Glomerular visceral epithelial cell (primary cell): ENCODE data around the gene LAYN.
A peak's percentile ranks its signal among the peaks of the same experiment; 100 is the strongest.

Experiments
- DNase-seq: peaks from one replicate; pipeline ENCODE4 v3.0.0-alpha.2; 2016; ENCODE audit errors: extremely low spot score

LAYN gene

DNA sequence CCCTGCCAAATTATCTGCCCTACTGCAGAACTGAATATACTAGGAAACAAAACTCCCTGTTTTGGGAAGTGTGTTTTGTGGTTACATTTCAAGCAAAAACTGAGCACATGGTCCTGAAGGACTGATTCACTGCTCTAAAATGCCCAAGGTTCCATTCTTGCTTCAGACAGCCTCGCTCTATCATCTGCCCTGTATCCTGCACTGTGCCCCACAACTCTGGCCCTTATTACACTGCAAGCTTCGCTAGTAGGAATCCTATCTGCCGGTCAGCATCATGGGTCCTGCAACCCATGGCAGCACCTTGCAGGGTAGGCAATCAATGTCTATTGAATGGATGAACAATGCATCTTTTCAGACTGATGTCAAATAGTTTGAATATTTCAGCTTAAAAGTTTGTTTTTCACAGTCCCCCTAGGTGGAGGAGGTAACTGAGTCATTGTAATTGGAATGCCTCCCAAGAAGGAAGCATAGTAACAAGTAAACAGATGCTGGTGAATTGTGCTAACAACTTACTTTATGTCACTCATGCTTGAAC is 21.3 kb downstream of the LAYN start:
- DNase-seq = peak; percentile 39

DNA sequence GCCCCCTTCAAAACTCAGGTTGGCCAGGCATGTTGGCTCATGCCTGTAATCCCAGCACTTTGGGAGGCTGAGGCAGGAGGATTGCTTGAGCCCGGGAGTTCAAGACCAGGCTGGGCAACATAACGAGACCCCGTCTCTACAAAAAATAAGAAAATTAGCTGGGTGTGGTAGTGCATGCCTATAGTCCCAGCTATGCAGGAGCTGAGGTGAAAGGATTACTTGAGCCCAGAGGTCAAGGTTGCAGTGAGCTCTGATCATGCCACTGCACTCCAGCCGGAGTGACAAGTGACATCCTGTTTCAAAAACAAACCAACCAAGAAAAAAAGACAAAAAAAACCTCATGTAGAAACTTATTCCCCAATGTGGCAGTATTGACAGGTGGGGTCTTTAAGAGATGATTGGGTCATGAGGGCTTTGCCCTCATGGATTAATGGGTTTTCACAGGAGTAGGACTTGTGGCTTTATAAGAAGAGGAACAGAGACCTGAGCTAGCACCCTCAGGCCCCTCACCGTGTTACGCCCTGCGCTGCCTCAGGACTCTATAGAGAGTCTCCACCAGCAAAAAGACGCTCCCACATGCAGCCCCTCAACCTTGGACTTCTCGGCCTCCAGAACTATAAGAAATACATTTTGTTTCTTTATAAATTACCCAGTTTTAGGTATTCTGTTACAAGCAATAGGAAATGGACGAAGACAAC is 22.3 kb downstream of the LAYN start:
- no peak for DNase-seq

DNA sequence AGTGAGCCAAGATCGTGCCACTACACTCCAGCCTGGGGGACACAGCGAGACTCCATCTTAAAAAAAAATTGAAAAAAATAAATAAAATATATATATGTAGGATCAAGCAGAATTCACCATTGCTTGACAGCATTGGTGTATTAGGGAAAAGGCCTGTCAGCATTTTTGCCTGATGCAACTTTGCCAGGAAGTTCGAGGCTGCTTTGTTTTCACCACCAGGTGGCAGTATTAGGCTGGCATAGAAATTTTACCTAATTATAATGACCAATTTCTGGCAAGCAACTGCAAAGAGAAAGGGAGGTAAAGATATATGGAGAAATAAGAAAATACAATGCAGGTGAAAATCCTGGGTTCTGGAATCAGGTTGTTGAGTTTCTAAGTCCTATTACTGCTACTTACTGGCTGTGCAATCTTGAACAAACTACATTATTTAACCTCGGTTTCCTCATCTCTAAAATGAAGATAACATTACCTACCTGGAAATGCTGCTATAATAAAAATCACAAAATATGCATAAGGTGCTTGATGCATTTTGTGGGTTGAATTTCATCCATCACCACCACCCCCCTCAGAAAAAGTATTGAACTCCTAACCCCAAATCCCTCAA is 24.7 kb downstream of the LAYN start:
- DNase-seq = peak; percentile 68

- no peak for DNase-seq
Measured at GRCh38 chr11:111566324-111566723, 25.8 kb downstream of the LAYN start.

GRCh38 chr11:111569476-111569875 is 29.0 kb downstream of the LAYN start:
- no peak for DNase-seq

GRCh38 chr11:111570796-111571195 is 30.3 kb downstream of the LAYN start:
- DNase-seq = no peak

DNA sequence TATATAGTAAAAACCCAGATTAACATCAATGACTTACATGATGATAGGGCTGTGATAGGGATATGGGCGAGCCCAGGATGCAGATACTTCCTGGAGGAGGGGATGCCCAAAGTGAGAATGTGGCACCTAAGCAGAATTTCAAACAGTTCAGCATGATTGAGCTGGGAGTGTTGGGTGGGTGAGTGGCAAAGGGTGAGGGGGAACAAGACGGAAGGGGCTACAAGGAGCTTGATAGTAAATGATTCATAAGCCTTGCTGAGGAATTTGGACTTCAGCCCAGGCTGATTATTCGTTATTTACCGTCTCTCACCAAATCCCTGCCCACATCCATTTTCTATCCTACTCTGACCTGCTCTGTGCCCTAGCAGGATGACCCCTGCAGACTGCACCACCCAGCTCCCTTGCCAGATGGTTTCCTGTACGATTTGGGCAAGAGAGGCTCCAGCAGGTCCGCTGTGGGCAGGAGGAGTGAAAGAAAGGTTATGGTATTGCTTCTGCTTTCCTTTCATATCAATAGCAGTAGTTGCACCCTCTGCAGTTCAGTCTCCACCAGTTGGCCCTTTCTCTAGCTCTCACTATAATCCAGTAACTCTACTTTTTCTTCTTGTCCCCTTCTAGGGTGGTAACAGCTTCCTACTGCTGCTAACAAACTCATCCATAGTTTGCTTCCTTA is 31.4 kb downstream of the LAYN start:
- peak; percentile 15 for DNase-seq

- no peak for DNase-seq
Measured at GRCh38 chr11:111572581-111572980, 32.1 kb downstream of the LAYN start.

DNA sequence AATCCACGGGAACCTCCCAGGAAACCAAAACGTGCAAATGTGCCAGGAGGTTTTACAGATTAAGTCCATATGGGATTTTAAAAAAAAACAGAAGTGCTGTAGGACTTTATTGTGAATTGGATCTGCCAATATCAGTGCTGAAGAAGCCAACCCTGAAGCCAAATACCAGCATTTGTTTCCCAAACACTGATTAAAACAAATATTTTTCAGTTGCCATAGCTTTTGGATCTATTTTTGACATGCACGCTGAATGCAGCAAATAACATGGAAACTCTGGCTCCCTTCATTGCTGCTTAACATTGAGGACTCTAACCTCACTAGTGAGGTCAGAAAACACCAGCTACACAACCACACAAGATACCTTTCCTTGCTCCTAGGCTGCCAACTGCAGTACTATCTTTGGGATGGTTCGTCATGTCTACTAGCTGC is 33.3 kb downstream of the LAYN start:
- DNase-seq = no peak

GRCh38 chr11:111574373-111575225 is 34.1 kb downstream of the LAYN start:
- no peak for DNase-seq

DNA sequence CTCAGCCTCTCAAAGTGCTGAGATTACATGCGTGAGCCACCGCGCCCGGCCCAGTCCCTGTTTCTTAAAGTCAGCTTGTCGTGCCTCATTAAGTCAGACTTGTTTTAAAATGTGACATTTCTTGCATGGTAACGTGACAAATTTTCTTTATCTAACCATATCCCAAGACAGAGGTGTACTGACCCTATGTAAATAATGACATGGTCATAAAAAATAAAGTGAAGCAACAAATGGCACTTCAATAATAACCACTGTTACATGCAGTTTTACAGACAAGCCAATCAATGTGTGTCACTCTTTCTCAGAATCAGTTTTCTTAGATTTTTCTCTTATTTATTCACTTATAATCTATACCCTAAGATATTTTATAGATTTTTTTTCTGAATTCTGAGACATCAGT is 35.2 kb downstream of the LAYN start:
- DNase-seq = no peak

DNA sequence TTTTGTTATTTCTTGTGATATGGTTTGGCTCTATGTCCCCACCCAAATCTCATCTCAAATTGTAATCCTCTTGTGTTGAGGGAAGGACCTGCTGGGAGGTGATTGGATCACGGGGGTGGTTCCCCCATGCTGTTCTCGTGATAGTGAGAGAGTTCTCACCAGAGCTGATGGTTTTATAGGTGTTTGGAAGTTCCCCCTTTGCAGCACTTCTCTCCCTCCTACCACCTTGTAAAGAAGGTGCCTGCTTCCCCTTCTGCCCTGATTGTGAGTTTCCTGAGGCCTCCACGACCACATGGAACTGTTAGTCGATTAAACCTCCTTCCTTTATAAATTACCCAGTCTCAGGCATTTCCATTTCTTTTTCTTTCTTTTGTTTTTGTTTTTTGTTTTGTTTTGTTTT is 37.3 kb downstream of the LAYN start:
- DNase-seq = no peak

- no peak for DNase-seq
Measured at GRCh38 chr11:111581341-111581740, 40.8 kb downstream of the LAYN start.

- no peak for DNase-seq
Measured at GRCh38 chr11:111582163-111582562, 41.6 kb downstream of the LAYN start.

- no peak for DNase-seq
Measured at GRCh38 chr11:111582881-111583280, 42.4 kb downstream of the LAYN start.

- peak; percentile 23 for DNase-seq
Measured at GRCh38 chr11:111585371-111585770, 44.9 kb downstream of the LAYN start.

- DNase-seq = peak; percentile 59
Measured at GRCh38 chr11:111586388-111586831, 45.9 kb downstream of the LAYN start.

DNA sequence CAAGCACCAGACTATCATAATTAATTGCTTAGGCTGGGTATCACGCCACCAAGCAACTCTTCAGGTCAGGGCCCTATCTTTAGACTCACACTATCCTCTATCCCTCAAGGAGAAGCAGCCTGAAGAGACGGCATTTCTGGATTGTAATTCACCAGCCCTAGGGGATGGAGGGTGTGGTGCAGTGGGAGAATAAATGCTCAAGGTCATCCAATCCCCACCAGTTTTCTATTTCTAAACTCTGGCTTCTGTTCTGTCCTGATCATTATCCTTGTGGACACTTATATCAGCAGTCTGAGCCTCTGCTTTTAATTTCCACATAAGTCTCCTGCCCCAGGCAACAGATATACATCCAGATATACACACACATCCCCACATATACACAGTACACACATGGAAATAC is 48.6 kb downstream of the LAYN start:
- DNase-seq = no peak

- DNase-seq = no peak
Measured at GRCh38 chr11:111589886-111590499, 49.5 kb downstream of the LAYN start.

- DNase-seq = no peak
Measured at GRCh38 chr11:111591187-111591960, 50.9 kb downstream of the LAYN start.

DNA sequence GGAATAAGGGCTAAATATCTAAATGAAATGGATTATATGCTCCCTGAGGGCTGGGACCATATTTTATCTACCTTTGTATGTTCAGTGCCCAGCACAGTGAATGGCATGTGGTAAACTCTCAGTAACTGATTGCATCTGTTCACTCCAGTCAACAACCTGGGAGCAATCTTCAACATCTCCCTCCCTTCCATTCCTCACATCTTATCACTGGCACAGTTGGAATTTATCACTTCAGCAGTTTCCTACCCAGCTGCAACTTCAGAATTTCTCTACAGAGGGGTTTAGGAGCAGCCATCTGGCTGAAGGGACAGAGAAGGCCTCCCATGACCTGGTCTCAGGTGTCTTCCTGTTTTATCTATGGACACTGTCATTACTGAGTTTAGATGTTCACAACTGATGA is 52.0 kb downstream of the LAYN start:
- no peak for DNase-seq
